NB4 (cell line): ENCODE data around the gene RXRG.

ENCODE experiments used
- DNase-seq: peaks from one replicate; pipeline ENCODE4 v3.0.0; 2010; ENCODE audit warnings: low read depth
- H3K4me3 ChIP-seq: one replicate; pipeline ENCODE4 v1.5.1; 2011; ENCODE audit warnings: mild to moderate bottlenecking, low read depth, low read length, moderate library complexity
- MYC ChIP-seq: IDR thresholded peaks from 2 replicates; pipeline ENCODE4 v1.6.1; 2011; ENCODE audit warnings: low read depth, low read length
- POLR2A ChIP-seq: IDR thresholded peaks from 2 replicates; pipeline ENCODE4 v1.6.1; 2011; ENCODE audit warnings: mild to moderate bottlenecking; ENCODE audit not compliant: insufficient read length; ENCODE audit errors: extremely low read depth
- TF ChIP-seq, protein P1 (sequence below): IDR thresholded peaks from 2 replicates; pipeline ENCODE4 v1.6.1; 2011; ENCODE audit warnings: low read depth, low read length
- TF ChIP-seq, protein P2 (sequence below): IDR thresholded peaks from one replicate; pipeline ENCODE4 v1.5.1; 2012; ENCODE audit warnings: low read depth, low read length

The RXRG gene

DNA sequence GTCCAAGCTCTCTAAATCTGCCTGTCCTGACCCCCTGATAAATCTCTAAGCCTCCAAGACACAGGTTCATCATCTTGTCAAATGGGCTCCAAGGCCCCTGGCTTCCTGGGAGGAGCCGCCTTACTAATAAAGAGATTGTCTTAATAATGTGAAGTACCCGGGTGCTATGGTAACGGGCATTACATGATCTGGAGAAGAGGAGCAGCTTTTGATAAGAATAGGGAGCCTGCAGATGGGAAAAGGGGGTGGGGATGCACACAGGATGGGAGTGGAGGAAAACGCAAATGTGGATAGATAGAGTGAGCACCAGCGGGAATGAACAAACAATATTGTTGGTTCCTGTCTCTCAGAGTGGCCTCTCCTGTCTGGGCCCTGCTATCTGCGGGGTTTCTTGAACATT, 11.9 kb upstream of the RXRG start:
- H3K4me3 ChIP-seq, result no peak overlapping the region
- TF ChIP-seq POLR2A, result no peak
- TF ChIP-seq, protein P1, sequence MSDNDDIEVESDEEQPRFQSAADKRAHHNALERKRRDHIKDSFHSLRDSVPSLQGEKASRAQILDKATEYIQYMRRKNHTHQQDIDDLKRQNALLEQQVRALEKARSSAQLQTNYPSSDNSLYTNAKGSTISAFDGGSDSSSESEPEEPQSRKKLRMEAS, result no peak
- TF ChIP-seq, protein P2, sequence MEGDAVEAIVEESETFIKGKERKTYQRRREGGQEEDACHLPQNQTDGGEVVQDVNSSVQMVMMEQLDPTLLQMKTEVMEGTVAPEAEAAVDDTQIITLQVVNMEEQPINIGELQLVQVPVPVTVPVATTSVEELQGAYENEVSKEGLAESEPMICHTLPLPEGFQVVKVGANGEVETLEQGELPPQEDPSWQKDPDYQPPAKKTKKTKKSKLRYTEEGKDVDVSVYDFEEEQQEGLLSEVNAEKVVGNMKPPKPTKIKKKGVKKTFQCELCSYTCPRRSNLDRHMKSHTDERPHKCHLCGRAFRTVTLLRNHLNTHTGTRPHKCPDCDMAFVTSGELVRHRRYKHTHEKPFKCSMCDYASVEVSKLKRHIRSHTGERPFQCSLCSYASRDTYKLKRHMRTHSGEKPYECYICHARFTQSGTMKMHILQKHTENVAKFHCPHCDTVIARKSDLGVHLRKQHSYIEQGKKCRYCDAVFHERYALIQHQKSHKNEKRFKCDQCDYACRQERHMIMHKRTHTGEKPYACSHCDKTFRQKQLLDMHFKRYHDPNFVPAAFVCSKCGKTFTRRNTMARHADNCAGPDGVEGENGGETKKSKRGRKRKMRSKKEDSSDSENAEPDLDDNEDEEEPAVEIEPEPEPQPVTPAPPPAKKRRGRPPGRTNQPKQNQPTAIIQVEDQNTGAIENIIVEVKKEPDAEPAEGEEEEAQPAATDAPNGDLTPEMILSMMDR, result no peak
- no peak for TF ChIP-seq MYC
- no peak for DNase-seq

DNA sequence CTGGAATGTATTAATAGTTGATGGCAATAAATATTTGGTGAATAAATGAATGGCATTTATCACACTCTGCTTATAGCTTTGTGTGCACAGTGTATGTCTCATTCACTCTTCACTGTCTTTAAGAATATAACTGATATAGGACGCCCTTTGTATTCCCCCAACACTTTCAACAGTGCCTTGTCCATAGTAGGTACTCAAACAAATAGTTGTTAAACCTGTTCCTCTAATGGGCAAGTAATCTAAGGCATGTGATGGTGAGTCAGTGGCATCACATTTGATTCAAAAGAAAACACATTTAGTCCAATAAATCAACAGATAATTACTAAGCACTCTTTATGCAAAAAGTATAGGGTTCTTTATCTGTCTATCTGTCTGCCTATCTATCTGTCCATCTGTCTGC, 11.2 kb upstream of the RXRG start:
- TF ChIP-seq, protein P1, result no peak
- TF ChIP-seq, protein P2, result no peak
- TF ChIP-seq MYC, result no peak
- TF ChIP-seq POLR2A, result no peak
- DNase-seq, result no peak
- no peak overlapping the region for H3K4me3 ChIP-seq

DNA sequence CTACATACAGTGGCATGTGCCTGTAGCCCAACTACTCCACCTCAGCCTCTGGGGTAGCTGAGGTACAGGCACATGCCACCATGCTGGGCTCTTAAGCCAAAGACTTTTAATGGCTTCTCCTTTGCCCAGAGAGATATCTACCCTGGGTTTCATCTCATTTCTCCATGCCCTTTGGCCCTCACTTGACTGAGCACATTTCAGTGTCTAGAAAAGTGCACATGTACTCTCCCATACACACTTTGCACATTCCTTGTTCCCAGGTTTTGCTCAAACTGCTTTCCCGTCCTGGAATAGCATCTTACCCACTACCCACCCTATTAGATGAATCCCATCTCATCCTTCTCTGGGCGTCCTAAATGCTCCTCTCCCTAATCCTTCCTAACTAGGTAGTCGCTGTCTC, 10.2 kb upstream of the RXRG start:
- TF ChIP-seq MYC, result no peak
- TF ChIP-seq, protein P1, result no peak
- TF ChIP-seq, protein P2, result no peak
- no peak for TF ChIP-seq POLR2A
- H3K4me3 ChIP-seq, result no peak overlapping the region
- DNase-seq, result no peak

DNA sequence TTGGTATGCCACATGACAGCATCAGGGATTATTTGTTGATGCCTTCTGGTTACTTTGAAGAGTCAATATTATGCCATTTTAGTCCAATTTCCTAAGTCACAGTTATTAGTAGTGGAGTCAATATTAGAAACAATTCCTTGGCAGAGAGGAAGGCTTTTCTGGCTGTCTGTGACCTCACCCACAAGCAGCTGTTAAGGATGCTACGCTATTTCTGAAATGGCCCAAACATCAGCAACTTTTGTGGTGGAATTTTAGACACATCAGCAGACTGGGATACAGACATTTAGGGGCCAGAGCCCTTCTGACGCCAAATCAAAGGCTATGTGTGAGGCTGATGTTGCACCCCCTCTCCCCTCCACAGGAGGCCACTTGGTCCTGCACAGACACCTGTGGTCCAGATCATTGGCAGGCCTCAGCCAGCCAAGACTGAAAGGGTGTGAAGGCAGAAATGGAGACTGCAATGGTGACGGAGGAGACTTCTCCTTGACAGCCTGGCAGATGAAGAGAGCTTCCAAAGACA, 9.2 kb upstream of the RXRG start:
- TF ChIP-seq, protein P1, result no peak
- TF ChIP-seq POLR2A (no peak), MYC (no peak)
- TF ChIP-seq, protein P2, result no peak
- DNase-seq, result no peak
- H3K4me3 ChIP-seq, result no peak overlapping the region

DNA sequence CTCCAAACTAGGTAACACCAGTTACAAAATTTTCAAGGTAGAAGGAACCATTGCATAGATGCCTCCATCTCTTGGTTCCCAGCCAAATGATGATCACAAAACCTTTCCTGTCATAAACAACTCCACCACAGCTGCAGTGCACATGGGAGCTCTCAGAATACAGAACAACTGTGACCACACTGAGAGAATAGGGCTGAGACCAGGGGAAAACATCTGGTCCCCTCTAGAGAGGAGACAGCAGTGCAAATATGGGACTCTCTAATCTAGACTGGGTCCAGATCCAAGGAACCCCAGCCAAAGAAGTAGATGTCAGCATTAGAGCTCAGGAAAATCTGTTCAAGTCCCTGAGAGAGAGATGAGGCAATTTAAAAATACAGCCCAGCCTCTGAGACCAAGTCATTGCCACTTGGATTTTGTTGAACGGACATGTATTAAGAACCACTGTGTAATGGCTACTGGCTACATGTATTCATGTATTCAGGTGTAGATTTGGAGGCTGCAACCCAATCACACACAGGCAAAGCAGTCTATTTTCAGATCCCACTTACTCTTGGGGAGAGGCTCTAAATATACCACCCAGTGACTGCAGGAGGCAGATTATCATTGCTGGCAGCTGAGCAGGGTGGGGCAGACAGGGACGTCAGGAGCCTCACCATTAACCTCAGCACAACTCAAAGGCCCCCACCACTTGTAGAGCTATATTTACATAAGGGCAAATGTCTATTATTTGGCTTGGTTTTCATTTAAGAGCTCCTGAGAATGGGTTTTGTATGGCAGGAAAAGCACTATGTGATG, 7.6 kb upstream of the RXRG start:
- no peak for TF ChIP-seq MYC
- DNase-seq, result no peak

DNA sequence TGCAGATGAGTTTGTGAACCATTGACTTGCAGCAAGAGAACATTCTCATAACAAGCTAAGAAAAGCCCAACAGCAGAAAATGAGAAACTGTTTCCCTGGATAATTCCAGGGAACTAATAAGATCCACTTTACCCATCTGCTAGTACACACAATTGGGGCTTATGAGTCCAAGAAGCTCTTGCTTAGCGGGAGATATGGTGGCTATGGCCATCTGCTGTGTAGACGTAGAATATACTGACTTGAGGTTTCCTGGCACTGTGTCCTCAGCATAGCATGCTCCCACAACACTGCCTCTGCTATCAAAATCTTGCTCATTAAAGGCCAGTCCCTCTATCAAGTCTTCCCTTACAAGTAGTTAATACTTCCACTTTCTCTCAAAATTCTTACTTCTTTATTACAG, 6.8 kb upstream of the RXRG start:
- H3K4me3 ChIP-seq, result no peak overlapping the region
- DNase-seq, result no peak
- TF ChIP-seq POLR2A (no peak), MYC (no peak)
- TF ChIP-seq, protein P2, result no peak
- TF ChIP-seq, protein P1, result no peak

More for the DNA sequence above, 7.6 kb upstream of the RXRG start:
- no peak overlapping the region for H3K4me3 ChIP-seq
